NCI-H510A (cell line): ENCODE results near the gene MRPS31.
"Not testable (repeated sequence)": the region's sequence is repeated elsewhere in the genome, so short reads cannot be mapped to it uniquely, and the experiment has no call there.

Experiments
- DNase-seq: peaks from one replicate; lab custom pipeline; 2025; lab: John Stamatoyannopoulos, UW

MRPS31 gene

GRCh38 chr13:40758811-40759210 is 12.2 kb downstream of the MRPS31 start:
- no peak for DNase-seq

DNA sequence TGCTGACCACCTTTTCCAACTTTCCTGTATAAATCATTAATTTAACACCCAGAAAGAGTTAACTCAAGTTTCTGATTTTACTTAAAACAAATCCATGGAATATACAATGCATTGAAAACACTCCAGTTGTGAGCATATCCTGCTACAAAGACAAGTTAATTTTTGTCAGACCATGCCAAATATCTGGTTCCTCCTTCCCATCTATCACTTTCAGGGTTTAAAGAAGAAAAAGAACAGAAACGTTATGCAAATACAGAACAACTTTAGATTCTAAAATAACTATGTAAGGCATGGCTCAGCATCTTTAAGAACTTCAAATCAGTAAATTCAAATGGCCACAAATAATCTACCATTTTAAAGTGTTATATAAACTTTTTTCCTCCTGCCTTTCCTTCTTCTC is 14.9 kb downstream of the MRPS31 start:
- DNase-seq = no peak

GRCh38 chr13:40755082-40755700 is 15.8 kb downstream of the MRPS31 start:
- DNase-seq = no peak

DNA sequence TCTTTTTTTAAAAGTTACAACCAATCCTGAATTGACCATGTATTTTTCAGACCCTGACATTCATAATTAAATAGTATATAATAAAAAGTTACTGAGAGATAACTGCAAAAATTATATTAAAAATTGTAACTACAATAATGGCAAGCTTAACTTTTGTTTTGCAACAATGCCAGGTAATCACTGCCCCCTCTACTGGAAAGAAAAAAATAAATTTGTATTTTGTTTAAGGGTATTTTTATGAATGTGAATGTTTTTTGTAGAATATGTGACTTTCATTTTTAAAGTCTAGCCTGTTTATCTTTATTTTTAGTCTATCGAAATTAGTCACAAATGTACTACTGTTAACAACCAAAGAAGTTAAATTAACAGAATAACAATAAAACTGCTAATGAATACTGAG is 21.7 kb downstream of the MRPS31 start:
- DNase-seq = no peak

- DNase-seq = not testable (repeated sequence)
Observed at GRCh38 chr13:40735232-40735548, 35.8 kb downstream of the MRPS31 start.

GRCh38 chr13:40734536-40735231 is 36.3 kb downstream of the MRPS31 start:
- DNase-seq = not testable (repeated sequence)

DNA sequence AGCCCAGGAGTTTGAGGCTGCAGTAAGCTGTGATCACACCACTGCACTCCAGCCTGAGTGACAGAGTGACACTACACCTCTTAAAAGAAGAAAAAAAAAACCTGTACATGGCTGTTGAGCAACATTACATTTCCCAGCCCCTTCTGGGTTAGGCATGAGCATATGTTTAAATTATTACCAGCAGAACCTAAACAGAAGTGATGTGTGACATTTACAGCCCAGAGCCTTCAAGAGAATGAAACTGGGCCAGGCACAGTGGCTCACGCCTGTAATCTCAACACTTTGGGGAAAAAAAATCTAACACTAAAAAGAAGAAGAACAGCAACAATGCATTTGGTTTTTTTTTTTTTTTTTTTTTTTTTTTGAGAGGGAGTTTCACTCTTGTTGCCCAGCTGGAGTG is 38.3 kb downstream of the MRPS31 start:
- DNase-seq = no peak

DNA sequence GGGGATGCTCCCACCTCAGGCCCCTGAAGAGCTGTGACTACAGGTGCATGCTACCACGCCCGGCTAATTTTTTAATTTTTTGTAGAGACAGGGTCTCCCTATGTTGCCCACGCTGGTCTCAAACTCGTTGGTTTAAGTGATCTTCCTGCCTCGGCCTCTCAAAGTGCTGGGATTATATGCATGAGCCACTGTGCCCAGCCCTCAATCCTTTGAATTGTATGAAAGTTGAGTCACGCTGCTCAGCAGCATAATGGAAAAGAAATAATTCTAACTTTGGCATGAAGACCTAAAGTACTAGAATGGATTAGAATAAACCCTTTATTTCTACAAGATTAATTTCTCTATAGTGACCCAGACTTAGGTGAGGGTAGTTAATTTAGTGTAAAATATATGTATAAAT is 42.4 kb downstream of the MRPS31 start:
- no peak for DNase-seq

DNA sequence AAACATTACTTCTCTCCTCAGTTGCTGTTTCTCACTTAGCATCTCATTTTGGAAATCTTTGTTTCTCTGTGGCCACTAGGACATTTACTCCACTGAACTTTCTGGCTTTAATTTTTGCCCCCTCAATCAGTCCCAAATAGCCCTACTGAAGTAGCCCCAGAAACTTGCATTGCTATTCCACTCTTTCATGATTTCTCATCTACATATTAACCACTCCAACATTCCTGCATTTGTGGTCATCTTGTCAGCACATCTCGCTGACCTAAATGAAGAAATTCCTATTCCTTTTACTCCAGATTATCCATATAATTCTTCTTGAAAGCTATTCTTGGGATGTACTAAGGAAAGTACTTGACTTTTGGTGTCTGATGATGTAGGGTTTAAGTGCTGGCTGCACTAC is 56.6 kb downstream of the MRPS31 start:
- DNase-seq = not testable (repeated sequence)

DNA sequence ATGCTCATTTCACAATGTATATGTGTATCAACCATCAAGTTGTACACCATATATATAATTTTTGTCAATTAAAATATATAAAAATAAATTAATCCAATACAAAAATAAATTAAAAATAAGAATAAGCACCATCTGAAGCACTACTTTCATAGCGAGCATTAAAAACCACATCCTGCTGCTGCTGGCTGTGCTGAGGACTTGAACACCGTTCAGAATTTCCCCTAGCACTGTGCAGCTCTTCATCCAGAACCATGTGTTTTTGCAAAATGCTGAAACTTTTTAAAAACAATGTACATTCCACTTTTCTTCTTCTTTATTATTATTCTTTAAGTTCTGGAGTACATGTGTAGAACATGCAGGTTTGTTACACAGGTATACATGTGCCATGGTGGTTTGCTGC is 64.6 kb downstream of the MRPS31 start:
- DNase-seq = no peak

GRCh38 chr13:40697711-40698110 is 73.3 kb downstream of the MRPS31 start:
- DNase-seq = no peak

DNA sequence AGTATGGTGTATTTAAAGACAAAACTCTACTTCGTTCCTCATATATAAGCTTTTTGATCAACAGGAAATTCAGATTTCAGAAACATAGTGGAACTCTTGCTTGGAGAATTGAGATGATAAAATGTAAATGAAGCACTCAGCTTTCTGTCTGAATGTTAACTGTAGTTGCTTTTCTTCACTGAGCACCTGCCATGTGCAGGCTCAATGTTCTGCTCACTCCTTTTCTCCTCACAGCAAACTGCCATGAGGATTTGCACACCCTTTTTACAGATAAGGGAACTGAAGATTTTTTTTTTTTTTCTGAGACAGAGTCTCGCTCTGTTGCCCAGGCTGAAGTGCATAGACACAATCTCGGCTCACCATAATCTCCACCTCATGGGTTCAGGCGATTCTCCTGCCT is 76.6 kb downstream of the MRPS31 start:
- no peak for DNase-seq

DNA sequence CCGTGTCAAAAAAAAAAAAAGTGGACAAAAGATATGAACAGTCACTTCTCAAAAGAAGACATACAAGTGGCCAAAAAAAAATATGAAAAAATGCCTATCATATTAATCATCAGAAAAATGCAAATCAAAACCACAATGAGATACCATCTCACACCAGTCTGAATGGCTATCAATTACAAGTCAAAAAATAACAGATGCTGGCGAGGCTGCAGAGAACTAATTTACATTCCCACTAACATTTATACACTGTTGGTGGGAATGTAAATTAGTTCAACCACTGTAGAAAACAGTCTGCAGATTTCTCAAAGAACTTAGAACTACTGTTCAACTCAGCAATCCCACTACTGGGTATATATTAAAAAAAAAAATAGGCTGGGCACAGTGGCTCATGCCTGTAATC is 78.0 kb downstream of the MRPS31 start:
- no peak for DNase-seq

GRCh38 chr13:40688781-40689180 is 82.2 kb downstream of the MRPS31 start:
- no peak for DNase-seq

GRCh38 chr13:40682449-40683240 is 88.3 kb downstream of the MRPS31 start:
- no peak for DNase-seq

DNA sequence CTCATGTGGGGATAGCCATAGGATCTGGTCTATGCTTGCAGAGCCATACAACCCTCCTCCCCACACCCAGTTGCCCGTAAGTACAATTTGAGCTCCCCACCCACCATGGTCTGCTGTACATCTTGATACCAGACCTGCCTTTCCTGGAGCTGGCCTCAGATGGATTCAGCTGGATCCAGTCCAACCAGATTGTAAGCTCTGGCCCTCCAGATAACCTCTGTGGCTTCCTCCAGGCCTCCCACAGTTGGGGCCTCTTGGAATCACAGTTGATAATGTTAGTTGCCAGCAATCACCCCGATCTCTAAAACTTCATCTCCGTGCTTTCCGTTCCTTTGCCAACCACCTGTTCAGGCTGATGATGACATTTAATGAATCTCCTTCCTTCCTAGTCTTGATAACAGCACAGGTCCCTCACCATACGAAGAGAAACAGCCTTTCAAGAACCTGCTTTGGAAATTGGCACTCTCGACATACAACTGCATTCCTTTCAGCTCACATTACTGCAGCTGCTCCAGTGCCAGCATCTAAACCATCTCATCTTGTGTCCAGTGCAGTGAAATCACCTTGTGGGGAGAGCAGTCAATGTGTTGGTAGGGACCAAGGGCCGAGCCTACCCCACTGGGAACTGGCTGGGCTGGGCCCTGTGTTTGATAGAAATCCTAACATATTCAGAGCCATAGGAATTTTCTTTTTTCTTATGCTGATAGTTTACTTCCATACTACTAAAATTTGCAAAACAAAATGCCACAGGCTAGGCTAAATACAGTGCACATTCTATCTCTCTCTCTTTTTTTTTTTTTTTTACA is 89.4 kb downstream of the MRPS31 start:
- DNase-seq = no peak

DNA sequence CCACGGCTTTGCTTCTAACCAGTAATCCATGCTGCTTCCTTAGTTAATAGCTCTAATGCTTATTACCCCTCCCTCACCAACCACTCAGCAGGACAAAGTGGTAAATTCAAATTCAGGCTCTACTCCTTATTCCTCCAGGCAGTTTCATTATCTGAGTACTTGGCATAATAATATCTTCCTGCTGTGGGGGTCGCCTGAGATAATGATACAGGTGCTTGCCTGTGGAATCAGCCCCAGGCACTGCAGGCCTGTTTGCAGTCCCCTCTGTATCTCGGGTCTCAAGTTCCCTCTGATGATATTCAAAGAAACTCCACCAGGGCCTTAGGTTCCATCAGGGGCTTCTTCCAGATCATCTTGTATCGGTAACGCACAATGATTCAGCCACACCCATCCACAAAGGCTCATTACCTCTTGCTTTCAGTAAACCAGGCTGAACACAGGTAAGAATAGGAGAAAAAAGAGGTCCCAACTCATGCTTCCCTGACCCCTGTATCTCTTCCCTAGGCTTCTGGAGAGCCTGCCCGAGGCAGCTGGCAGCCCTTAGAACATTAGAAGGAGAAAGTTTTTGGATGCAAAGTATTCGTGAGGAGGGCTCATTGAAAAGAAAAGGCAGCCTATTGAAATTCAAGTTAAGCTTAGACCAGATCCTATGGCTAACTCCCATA is 90.2 kb downstream of the MRPS31 start:
- DNase-seq = no peak

DNA sequence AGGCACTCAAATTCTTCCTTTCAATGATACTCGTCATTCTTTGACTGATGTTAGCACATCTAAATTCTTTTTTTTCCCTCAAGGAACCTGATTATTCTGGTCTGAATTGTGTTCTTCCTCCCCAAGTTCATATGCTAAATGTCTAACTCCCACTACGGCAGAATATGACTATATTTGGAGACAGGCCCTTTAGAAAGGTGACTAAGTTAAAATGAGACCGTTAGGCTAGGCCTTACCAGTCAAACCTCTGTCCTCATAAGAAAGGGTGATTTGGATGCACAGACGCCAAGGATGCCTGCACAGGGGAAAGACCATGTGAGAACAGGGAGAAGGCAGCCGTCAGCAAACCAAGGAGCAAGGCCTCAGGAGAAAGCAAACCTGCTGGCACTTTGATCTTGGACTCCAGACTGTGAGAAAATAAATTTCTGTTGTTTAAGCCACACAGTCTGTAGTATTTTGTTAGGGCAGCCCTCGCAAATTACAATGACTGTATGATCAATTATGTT is 91.5 kb downstream of the MRPS31 start:
- no peak for DNase-seq
